GM18909 (cell line): Measurements from ENCODE around the gene ATP8B2.

ENCODE experiments used
- ATAC-seq: cut with Tn5 transposase; IDR thresholded peaks from one replicate; pipeline ENCODE4 v1.9.1; 2021; ENCODE audit warnings: mild to moderate bottlenecking; ENCODE audit not compliant: unreplicated experiment, poor library complexity

Gene ATP8B2

GRCh38 chr1:154391086-154391770, 65.9 kb downstream of the ATP8B2 start:
- ATAC-seq = no peak

GRCh38 chr1:154398141-154398540, 72.8 kb downstream of the ATP8B2 start:
- ATAC-seq = no peak

GRCh38 chr1:154398678-154399077, 73.4 kb downstream of the ATP8B2 start:
- no peak for ATAC-seq

GRCh38 chr1:154400381-154400801, 75.1 kb downstream of the ATP8B2 start:
- ATAC-seq = no peak
